ACC112 (cell line): ENCODE data around the gene BSPRY.

ENCODE experiments used
- H2AFZ ChIP-seq: fragments of 200-600 bp; sonication (generic); one replicate; pipeline ENCODE4 v1.6.0; 2017; ENCODE audit warnings: antibody characterized with exemption, low read length; ENCODE audit not compliant: unreplicated experiment
- H3K27ac ChIP-seq: fragments of 200-600 bp; sonication (generic); 2 replicates; pipeline ENCODE4 v1.5.1; 2014; ENCODE audit warnings: low read depth, mild to moderate bottlenecking, antibody characterized with exemption, low read length, moderate library complexity
- H3K27me3 ChIP-seq: fragments of 200-600 bp; sonication (generic); 2 replicates; pipeline ENCODE4 v1.6.1; 2014; ENCODE audit warnings: mild to moderate bottlenecking, antibody characterized with exemption, low read length, moderate library complexity, mixed read lengths; ENCODE audit not compliant: insufficient read depth
- H3K36me3 ChIP-seq: fragments of 200-600 bp; sonication (generic); 2 replicates; pipeline ENCODE4 v1.6.1; 2016; ENCODE audit warnings: mild to moderate bottlenecking, antibody characterized with exemption, low read length, moderate library complexity, mixed read lengths; ENCODE audit not compliant: insufficient read depth
- H3K4me1 ChIP-seq: fragments of 200-600 bp; sonication (generic); one replicate; pipeline ENCODE4 v1.6.1; 2016; ENCODE audit warnings: low read length, mixed read lengths; ENCODE audit not compliant: insufficient read depth, unreplicated experiment, control insufficient read depth
- H3K4me3 ChIP-seq: fragments of 200-600 bp; sonication (generic); 2 replicates; pipeline ENCODE4 v1.5.1; 2014; ENCODE audit warnings: mild to moderate bottlenecking, low read depth, low read length
- H3K79me2 ChIP-seq: fragments of 200-600 bp; sonication (generic); one replicate; pipeline ENCODE4 v1.6.0; 2016; ENCODE audit warnings: low read length; ENCODE audit not compliant: control insufficient read depth, unreplicated experiment, insufficient read depth

Gene BSPRY

DNA sequence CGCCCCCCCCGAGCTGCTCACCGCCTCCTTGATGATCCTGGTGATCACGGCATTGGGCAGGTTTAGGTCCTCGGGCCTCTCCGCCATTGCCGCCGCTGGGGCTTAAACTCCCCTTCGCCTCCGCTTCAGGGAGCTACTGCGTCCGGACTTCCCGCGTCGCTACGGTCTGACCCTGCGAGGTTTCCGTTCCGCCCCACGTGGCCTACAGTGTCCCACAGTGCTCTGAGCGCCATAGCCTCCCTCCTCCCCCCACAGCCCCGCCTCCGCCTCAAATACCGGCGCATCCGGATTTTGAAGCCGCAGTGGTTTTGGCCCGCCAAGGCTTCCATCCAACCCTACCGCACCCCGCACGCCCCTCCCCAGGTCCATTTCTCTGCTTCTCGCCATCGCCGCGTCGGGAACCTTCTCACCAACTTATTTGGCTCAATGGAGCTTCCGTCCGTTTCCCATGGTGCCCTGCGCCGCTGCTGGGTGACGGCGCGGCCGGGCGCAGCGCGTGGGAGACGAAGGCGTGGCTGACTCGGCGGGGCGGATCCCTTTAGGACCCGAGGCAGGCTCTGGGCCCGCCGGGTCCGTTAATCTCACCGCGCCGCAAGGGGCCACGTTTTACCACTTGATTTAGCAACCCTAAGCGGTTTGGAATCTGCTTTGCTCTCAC is 61.0 kb downstream of the BSPRY start, which contains the start of the genes C9orf43 and POLE3:
Gene C9orf43 (plus strand): TSS at position 541 of the 658 bp plus-strand sequence. CDS start 2,747 bp downstream, outside the sequence.
Gene POLE3 (minus strand): TSS at position 469 of the 658 bp plus-strand sequence. CDS start 382 bp downstream, at position 87.
- Histone ChIP-seq H3K4me3 (peak within 1 kb of the TSS; percentile 84), H3K4me1 (peaks cover 14% of the 10 kb centered on the region), H3K36me3 (peaks cover 12% of the 10 kb centered on the region), H2AFZ (peak within 1 kb of the TSS; percentile 97), H3K27me3 (no peaks in the 10 kb centered on the region), H3K27ac (peak within 1 kb of the TSS; percentile 93), H3K79me2 (peaks cover 30% of the 10 kb centered on the region)

DNA sequence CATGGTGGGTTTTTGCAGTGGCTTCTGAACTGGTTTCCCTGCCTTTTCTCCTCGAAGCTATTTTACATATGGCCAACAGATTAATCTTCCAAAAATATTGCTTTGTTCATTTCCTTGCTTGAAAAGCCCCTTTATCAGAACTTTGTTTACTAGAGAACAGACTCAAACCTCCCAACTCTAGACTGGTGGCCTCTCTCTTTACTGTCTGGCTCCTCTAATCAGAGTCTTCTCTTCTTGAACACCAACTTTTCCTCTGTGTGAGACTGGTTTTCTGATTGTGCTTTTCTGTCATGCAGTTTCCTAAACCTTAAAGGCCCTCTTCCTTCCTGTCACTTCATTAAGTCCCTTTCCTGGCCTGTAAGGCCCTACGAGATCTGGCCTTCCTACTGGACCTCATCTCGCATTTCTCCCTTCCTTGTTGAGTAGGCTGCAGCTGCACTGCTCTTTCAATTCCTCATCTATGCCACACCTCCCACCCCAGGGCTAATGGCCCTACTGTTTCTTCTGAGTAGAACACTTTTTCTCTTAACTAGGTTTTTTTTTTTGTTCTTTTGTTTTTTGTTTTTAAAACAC is 66.9 kb downstream of the BSPRY start:
- Histone ChIP-seq H2AFZ (no peak overlapping the region), H3K27ac (no peak overlapping the region), H3K27me3 (no peaks in the 10 kb centered on the region), H3K79me2 (no peaks in the 10 kb centered on the region), H3K4me3 (no peak overlapping the region), H3K36me3 (no peaks in the 10 kb centered on the region), H3K4me1 (no peaks in the 10 kb centered on the region)

DNA sequence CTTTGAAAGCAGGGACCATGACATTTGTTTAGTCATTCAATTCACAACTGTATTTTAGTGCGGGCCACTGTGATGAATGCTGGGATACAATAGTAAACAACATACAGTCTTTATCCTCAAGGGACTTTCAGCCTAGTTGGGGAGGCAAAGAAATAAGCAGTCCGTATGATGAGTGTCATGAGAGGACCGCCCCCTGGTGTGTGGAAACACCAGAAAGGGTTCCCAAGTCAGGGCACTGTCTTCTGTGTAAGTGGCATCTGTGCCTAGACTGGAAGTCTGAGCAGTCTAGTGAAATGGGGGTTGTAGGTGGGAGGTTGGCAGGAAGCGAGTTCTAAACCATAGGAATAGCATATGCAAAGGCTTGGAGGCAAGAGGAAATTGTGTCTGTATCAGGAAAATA is 68.0 kb downstream of the BSPRY start:
- H3K4me3 ChIP-seq, result no peak overlapping the region
- no peaks in the 10 kb centered on the region for H3K27me3 ChIP-seq
- H3K27ac ChIP-seq, result no peak overlapping the region
- no peaks in the 10 kb centered on the region for H3K4me1 ChIP-seq
- H3K36me3 ChIP-seq, result no peaks in the 10 kb centered on the region
- no peaks in the 10 kb centered on the region for H3K79me2 ChIP-seq
- no peak overlapping the region for H2AFZ ChIP-seq
